Left kidney (tissue), 2 donors: Measurements from ENCODE around the gene AP5M1. TPM values are rescaled to one million over a fixed set of nuclear protein-coding genes. Genes with fewer than 3 reads are reported as not detected.
"Not testable (repeated sequence)": the region's sequence is repeated elsewhere in the genome, so short reads cannot be mapped to it uniquely, and the experiment has no call there.

Experiments
- DNase-seq: peaks from one replicate; pipeline ENCODE4 v3.0.0-alpha.2; 2013
- polyA plus RNA-seq: library from polyadenylated mRNA; unstranded; fragments of 120-200 nt; gene quantifications from one replicate; pipeline ENCODE4 v1.2.1, GENCODE V29; 2013; ENCODE audit not compliant: insufficient read length

Gene AP5M1
- polyA plus RNA-seq, 1 donor: 65.8 TPM

DNA sequence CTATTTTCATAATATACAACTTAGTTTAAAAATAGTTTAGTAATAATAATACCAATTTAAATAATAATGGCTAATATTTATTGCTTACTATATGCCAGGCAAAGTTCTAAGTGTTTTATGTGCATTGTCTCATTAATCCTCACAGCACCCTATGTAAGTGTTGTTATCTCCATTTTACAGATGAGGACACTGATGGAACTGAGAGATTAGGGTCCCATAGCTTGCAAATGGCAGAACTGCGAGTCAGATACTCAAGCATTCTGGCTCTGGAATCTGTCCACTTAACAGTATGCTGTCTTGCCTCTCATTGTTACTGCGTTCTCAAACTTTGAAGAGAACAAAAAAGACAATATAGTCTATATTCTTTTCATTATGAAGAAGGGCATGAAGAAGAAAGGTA is 19.0 kb downstream of the AP5M1 start:
- no peak for DNase-seq

DNA sequence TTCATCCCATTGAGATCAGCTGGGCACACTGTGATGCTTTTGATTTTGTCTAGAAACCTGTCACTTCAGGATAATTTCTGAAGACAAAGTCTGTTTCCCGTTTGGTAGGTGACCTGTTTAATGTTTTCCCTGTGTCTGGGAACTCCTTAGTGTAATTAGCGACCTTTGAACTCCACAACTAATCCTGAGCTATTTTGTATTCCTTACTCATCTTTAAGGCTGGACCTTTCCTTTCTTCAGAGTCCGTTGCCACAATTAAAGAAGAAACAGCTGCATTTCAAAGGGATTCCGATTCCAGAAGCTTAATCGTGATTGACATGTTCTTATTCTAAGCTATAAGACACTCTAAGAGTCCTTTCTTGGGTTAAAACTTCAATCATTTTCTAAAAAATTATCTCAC is 22.0 kb downstream of the AP5M1 start:
- DNase-seq: no peak

DNA sequence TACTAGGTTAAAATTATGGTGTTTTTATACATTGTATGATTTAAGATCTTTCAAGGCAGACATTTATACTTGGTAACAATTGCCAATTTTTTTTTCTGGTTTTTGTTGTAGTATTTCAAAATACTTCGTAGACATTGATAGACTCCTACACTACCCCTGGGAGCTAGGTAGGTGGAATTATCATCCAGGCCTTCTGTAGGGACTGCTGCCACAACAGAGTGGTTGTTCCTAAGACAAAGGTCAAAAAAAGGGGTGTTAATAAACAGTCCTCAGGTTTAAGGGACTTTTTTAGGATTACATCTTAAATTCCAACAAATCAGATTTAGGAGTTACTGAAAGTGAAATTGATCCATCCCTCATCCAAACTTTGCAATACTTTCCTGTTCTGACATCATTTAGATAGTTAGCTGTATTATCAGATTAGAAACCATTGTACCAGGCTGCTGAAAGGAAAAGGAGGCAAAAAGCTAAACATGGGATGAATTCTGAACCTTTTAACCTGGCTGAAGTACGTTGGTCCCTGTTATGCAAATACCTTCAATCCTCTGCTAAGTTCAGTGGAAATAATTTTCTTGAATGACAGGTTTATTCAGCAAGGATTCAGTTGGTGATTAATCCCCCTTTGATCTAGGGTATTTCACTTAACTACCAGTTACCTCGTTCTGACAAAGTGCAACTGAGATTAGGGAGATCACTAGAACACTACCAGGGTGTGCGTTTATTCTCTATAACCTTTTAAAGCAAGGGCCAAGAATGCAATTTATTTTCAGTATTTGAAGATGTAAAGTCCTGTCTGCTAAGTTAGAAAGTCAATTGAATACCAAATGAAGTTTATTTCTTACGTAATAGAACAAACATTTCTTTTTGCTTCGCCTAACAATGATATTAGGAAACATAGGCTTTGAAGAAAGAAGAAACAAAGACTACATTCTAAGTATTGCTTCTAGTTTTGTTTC is 23.2 kb downstream of the AP5M1 start:
- no peak for DNase-seq

DNA sequence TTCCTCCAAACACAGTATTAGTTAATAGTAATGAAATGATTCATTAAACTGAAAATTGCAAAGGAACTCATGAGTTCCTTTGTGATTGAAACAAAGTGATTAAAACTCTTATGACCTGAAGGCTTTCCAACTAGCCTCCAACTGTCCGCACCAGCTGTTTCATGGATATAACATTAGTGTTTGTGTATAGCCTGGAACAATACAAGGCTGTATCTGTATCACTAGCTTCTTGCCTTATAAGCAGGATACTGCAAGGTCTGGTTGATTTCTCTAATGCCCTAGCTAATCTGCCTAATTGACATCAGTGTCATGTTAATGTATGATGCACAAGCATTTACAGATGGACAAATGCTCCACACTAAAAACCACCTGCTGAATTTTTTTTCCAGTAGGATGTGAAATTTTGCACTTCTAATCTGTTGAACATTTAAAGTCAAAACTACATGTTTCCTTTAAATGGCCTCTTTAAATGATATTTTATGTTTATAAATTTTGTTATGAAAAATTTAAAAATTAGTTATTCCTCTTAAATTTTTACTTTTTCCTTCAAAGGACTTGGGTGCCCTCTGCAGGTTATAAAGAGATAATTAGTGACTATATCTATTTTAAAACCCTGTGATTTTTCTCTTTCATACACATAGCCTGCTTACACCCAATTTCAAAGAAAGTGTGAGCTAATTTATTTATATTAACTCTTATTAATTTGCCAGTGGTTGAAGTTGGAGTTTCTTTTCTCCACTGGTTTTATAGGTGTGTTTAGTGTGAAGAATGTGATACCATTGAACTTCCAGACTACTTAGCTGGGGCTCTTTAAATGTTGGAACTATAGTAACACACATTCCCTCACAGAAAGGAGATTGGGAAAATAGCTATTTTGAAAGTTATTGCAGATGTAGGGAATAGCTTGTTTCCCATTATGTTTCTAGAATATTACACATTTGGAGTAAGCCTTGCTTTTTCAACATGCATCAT is 25.4 kb downstream of the AP5M1 start:
- DNase-seq: no peak

DNA sequence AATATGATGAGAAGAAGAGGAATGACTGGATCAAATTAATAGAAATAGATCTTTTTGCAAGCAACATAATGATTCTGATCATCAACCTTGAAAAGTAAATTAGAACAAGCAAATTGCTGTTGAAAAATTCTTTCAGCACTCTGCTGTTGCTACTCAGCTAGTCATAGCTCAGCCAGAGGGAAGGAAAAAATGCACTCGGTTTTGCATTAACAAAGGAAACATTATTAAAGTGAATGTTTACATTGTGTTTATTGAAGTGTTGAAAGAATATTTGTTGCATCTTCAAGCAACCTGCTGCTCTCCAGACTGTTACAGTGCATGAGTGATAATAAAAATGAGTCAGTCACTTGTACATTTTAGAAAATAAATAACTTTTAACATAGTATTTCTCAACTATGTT is 26.5 kb downstream of the AP5M1 start:
- DNase-seq: no peak

DNA sequence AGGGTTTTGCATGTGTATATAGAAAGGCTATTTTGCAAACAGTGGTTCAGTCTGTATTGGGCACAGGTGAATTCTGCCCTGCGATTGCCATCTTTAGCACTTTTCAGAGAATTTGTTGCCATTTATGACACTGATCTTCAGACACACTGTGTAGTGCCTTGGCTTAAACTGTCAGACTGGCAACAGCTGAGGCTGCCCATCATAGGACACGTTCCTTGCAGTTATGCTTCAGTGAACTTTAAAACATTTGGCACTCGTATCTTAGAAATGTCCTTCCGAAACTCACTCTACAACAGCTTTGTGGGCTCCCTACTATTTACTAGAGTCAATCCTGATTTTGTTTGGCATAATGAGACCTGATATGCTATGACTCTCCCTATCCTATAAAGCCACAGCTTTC is 29.1 kb downstream of the AP5M1 start:
- no peak for DNase-seq

DNA sequence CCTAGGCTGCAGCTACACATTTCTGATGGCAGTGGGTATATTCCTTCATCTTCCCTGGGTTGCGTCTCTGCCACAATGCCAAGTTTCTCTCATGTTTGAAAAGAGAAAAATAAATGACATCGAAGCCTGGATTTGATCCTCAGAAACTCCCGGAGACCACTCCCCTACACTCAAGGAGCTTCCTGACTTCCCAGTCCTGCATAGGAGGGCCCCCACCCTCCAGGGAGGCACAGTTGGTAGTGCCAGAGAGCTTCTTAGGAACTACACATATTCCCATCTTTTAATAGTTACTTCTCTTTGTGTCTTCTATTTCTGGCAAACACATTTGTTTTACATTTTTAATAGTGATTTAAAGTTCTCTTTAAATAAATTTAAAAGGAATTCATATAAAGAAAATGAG is 30.7 kb downstream of the AP5M1 start:
- DNase-seq: no peak

DNA sequence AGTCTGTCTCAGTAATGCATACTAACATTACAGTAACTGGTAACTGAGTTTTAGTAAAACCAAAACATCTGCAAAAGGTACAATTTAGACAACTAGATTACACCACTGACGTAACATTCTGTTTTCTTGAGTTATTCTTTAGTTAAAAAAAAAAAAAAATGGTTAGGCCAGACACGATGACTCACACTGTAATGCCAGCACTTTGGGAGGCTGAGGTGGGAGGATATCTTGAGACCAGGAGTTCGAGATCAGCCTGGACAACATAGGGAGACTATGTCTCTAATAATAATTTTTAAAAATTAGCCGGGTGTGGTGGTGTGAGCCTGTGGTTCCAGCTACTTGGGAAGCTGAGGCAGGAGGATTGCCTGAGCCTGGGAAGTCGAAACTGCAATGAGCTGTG is 34.1 kb downstream of the AP5M1 start:
- no peak for DNase-seq

DNA sequence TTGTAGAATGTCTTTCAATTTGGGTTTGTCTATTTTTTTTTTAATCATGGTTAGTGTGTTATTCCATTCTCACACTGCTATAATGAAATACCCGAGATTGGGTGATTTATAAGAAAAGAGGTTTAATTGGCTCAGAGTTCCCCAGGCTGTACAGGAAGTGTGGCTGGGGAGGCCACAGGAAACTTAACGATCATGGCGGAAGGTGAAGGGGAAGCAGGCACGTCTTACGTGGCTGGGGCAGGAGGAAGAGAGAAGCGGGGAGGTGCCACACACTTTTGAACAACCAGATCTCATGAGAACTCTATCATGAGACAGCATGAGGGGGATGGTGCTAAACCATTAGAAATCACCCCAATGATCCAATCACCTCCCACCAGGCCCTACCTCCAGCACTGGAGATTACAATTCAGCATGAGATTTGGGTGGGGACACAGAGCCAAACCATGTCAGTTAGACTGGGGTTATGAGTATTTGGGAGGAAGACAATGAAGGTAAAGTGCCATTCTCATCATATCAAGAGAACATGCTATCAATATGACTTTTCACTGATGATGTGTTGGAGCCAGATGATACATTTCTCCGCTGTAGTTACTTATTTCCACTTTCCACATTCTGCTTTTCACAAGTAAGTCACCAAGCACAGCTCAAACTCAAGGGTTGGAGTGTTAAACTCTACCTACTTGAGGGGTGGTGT is 45.8 kb downstream of the AP5M1 start:
- no peak for DNase-seq

DNA sequence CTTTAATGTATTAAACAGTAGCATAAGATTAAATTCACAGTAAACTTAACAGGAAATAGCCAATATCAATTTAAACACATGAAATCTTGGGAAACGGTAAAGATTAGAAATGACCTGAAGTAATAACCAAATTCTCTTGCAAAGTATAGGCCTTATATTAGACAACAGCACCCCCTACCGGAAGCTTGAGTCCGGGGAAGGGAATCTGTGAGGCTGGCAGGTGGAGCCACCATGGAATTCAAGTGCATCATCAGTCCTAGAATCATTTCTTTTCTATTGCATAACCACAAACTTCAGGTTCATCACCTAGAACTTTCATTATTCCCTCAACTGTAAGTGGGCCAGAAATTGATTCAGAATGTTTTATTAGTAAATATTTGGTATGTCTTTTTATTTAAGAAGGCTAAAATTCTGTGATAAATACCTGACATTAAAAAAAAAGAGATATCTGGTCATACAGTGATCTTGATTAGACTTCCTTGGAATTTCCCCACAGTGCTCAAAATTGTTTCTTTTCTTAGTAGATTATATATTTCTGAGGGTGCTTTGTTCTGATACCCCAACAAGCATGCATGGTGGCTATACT is 48.6 kb downstream of the AP5M1 start:
- peak; percentile 80 for DNase-seq

DNA sequence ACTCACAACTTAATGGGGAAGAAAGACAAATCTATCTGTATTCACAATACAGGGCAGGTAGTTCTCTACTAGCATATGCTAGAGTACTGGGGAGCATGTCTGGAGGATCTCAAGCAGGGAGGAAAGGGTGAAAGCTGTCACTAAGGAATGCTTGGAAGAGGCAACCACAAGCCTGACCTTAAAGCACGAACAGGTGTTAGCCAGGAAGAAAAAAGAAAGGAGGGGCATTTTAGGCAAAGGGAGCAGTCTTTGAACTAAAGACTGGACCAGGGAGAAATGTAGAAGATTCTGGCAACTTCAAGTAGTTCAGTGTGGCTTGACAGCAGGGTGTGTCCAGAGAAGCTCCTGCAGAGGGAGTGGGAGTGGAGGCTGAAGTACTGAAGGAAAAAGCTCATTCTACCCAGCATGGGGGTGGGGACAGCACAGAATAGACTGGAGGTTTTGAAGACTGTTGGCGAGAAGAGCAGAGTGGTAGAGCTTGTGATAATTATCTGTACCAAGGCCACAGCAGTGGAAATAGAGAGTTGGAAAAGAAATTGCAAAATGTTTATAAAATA is 50.9 kb downstream of the AP5M1 start:
- DNase-seq: no peak

DNA sequence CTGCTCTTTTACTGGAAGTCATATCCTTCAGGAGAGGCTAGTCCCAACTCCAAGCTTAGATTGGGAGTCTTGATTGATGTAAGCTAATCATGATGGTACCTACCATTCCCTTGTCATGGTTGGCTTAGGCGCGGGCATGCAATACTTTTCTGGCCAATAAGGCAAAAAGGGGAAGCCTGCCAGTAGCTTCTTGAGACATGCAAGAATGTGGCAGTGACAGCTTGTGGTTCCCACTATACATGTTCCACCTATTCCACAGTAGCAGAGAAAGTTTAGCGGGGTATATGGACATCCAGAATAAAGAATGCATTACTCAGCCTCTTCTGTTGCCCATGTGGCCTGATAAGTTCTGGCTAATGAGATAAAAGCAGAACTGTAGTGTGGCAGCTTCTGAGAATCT is 55.0 kb downstream of the AP5M1 start:
- no peak for DNase-seq

DNA sequence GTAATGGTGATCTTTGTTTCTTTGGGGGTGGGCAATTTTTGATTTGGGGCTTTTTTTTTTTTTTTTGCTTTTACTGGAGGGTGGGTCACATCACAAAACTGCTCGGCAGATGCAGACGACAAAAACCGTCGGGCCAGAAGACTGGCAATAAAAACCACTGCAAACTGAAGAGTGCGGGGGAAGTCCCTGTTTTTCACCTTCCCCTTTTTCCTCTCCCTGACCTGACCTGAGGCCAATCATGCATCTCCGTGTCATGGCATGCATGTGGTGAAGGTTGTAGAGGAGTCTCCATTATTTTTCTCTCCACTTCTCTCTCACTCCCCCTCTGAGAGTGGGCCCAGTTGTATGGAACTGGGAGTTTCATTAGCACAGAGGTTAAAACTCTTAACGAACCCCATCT is 57.5 kb downstream of the AP5M1 start:
- no peak for DNase-seq

DNA sequence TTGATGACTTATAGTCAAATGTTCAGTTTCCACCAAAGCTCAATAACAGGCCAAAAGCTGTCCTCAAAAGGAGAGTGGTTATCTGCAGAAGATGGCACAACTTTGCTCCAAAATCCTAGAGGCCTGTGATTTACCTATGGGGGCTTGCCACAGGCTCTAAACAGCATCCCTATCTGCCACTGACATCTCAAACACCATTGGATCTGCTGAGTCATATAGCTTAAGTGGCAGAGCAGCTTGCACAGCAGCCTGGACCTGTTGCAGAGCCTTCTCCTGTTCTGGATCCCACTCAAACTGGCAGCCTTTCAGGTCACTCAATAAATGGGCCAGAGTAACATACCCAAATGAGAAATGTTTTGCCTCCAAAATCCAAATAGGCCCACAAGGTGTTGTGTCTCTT is 61.1 kb downstream of the AP5M1 start:
- DNase-seq: no peak

DNA sequence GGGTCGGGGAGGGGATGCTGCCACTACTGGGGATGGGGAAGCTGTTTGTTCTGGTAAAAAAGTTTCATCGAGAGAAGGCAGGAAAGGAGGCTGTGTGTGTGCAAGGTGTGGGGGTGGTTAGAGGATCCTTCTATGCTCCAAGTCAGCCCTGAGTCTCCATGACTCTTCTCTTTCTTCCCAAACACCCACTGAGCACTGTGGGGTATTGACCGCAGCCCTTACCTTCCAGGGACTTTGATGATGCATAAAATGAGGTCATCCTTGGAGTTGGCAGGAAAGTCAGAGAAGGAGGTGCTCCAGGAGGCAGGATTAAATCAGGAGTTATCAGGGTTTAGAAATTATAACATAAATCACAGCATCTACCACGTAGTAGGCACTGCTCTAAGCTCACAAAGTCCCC is 63.7 kb downstream of the AP5M1 start:
- not testable (repeated sequence) for DNase-seq

DNA sequence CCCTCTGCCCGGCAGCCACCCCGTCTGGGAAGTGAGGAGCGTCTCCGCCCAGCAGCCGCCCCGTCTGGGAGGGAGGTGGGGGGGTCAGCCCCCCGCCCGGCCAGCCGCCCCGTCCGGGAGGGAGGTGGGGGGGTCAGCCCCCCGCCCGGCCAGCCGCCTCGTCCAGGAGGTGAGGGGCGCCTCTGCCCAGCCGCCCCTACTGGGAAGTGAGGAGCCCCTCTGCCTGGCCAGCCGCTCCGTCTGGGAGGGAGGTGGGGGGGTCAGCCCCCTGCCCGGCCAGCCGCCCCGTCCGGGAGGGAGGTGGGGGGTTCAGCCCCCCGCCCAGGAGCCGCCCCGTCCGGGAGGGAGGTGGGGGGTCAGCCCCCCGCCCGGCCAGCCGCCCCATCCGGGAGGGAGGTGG is 65.0 kb downstream of the AP5M1 start:
- DNase-seq: not testable (repeated sequence)

DNA sequence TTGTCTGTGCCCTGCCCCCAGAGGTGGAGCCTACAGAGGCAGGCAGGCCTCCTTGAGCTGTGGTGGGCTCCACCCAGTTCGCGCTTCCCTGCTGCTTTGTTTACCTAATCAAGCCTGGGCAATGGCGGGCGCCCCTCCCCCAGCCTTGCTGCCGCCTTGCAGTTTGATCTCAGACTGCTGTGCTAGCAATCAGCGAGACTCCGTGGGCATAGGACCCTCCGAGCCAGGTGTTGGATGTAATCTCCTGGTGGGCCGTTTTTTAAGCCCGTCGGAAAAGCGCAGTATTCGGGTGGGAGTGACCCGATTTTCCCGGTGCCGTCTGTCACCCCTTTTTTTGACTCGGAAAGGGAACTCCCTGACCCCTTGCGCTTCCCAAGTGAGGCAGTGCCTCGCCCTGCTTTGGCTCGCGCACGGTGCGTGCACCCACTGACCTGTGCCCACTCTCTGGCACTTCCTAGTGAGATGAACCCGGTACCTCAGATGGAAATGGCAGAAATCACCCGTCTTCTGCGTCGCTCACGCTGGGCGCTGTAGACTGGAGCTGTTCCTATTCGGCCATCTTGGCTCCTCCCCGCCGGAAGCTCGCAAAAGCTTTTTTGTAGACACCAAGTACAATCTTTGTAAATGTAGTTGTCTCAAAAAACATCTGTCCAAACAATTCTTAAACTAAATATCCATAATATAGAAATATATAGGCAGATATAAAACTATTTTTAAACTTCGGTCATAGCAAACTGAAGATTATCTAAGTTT is 75.0 kb downstream of the AP5M1 start:
- not testable (repeated sequence) for DNase-seq

DNA sequence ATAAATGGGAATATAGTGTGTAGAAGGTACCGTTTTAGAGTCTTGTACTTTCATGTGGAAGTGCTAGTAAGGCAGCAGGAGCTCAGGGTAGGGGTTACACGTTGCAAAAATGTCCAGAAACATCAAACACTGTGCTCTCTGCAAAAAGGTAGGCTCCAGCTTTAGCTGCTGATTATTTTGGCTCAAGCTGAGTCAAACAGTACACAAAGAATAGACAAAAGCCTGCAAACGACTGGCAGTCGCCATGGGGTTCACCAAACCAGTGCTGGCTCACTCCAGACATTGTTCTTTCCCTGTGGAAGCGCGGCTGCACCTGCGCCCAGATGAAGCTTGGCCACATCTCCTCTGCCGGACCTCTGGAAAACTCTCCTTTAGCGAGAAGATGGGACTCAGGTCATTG is 76.3 kb downstream of the AP5M1 start:
- no peak for DNase-seq

DNA sequence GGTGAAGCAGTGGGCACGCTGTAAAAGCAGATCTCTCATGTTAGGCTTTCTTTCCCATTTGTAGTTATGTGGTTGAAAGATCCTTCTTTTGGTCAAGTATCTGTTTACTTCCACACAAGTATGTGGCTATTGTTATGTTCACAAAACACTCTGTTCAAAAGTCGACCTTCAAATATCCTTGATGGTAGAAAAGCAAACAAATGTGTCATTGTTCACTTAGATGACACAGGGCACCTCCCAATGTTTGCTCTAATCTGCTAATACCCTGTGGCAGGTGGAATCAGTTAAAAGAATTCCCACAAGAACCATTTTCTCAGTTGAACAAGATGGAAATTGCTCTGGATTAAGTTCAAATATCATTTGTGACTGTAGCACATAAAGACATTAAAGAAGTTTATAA is 78.0 kb downstream of the AP5M1 start:
- DNase-seq: no peak
